Stimulated activated CD4-positive, alpha-beta T cell treated with anti-CD3 and anti-CD28 coated beads, Interleukin-4, amount 100 ng/mL, for 1 hour (primary cell): ENCODE results near the gene STRADA.

Source experiments
- DNase-seq: peaks from one replicate; pipeline ENCODE4 v3.0.0-alpha.2; 2020

Gene STRADA, protein sequence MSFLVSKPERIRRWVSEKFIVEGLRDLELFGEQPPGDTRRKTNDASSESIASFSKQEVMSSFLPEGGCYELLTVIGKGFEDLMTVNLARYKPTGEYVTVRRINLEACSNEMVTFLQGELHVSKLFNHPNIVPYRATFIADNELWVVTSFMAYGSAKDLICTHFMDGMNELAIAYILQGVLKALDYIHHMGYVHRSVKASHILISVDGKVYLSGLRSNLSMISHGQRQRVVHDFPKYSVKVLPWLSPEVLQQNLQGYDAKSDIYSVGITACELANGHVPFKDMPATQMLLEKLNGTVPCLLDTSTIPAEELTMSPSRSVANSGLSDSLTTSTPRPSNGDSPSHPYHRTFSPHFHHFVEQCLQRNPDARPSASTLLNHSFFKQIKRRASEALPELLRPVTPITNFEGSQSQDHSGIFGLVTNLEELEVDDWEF

DNA sequence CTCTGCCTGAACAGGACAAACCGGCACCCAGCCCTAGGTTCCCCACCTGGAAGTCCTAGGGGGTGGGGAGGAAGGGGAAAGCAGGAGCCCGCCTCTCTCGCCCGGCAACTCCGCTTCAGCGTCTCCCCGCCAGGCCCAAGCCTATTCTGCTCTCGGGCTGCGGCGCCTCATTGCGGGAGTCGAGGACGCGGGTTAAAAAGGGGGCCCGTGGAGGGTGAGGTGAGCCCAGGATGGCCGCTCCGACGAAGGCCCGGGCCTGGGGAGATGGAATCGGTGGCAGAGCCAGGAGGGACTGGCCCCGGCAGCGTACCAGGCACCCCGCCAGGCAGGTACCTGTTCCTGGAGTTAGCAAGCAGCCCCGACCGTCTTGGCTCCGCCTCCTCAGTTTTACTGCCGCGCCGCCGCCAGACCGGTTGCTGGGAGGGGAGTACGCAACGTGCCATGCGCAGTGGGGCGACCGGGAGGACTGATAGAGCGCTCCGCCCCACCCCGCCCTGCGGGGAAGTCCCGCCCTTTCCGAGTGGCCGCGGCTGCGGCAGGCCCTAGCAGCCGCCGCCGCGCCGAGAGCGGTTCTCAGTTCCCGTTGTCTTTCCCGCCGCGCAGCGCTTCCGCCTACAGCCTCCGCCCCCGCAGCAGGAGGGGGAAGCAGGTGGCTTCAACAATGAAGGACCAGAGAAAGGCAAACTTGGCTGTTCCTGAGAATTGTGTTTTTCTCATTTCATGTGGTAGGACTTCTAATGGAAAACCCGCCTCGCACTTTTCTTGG is at the start of gene STRADA:
Gene STRADA (minus strand): TSS at position 392 of the 766 bp plus-strand sequence. CDS start 13,430 bp downstream, outside the sequence.
- peak; percentile 99 for DNase-seq

GRCh38 chr17:63790057-63790456 is 48.5 kb upstream of the STRADA start:
- DNase-seq = no peak

- no peak for DNase-seq
These were observed 45.5 kb upstream of the STRADA start for GRCh38 chr17:63786971-63787711.

- no peak for DNase-seq
These were observed 44.5 kb upstream of the STRADA start for GRCh38 chr17:63786117-63786516.

- DNase-seq = no peak
These were observed 44.0 kb upstream of the STRADA start for GRCh38 chr17:63785556-63785955.

GRCh38 chr17:63783522-63783921 is 41.9 kb upstream of the STRADA start:
- DNase-seq = no peak

DNA sequence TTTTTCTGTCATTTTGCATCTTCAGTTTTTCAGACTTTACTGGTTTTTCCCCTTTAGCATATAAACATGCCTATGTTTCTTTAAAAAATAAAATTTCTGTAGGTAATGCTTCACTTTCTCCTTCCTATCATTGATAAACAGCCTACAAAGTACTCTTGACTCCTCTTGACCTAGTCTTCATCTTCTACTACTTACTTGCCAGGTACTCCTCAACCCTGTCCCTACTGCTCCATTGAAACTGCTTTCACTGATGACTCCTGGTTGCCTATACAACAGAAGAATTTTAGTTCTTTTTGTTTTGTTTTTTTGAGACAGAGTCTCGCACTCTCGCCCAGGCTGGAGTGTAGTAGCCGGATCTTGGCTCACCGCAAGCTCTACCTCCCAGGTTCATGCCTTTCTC is 39.3 kb upstream of the STRADA start:
- no peak for DNase-seq

GRCh38 chr17:63780507-63780906 is 38.9 kb upstream of the STRADA start:
- DNase-seq = no peak

- no peak for DNase-seq
These were observed 33.8 kb upstream of the STRADA start for GRCh38 chr17:63775420-63775819.

- DNase-seq = no peak
These were observed 33.3 kb upstream of the STRADA start for GRCh38 chr17:63774969-63775265.

- peak; percentile 89 for DNase-seq
These were observed 32.8 kb upstream of the STRADA start, which contains the start of gene DDX42 for GRCh38 chr17:63774141-63774968. Gene DDX42, plus strand, starts transcription at chr17:63774170. Its CDS starts 12,880 bp downstream, at chr17:63787050.

DNA sequence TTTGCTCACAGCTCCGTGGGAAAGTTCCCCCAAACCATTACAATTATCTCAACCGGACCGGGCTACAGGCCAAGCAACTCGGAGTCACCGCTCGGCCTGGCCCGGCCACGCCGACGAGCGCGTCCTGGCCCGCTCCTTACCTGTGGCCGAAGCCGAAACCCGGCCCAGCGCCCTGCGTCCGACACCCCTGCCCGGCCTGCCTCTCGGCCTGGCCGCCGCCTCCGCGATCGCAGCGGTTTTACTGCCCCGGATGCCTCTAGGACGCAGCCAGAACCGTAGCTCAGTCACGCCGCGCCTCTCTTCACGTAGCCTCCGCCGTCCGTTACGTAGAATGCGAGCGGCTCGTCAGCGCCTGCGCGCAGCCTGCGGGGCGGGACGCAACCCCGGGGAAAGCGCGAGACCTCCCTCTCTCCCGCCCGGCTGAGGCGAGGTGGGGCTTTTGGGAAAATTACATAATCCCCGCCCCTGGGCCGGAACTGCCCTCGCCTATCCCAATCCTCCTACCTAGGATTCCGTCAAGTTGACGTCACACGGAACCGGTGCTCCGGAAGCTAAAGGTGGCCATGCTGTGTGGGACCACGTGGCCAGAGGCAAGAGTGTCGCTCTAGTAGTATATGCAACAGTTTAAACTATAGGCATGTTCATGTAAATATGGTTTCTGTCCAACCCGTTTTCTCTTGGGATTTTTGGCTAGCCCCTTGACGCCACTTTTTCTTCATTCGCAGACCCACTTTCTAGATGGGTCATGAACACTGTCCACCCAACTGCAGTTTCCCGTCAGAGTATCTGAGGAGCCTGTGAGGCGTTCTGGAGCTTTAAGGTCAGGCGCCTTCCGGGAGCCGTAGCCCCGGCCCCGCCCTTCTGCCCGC is 31.9 kb upstream of the STRADA start, which contains the start of gene CCDC47:
Gene CCDC47 (minus strand): TSS at position 326 of the 869 bp plus-strand sequence. CDS start 7,422 bp downstream, outside the sequence.
- DNase-seq = peak; percentile 96

GRCh38 chr17:63772801-63773271 is 31.2 kb upstream of the STRADA start:
- DNase-seq = no peak

DNA sequence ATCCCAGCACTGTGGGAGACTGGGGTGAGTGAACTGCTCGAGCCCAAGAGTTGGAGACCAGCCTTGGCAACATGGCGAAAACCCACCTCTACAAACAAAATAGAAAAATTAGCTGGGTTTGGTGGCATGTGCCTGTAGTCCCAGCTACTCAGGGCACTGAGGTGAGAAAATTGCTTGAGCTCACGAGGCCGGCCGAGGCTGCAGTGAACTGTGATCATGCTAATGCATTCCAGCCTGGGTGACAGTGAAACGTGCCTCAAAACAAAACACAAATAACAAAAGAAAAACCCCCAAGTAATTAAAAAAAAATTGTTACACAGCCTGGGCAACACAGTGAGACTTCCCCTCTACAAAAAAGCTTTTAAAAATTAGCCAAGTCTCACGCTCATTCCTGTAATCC is 26.8 kb upstream of the STRADA start:
- DNase-seq = no peak

DNA sequence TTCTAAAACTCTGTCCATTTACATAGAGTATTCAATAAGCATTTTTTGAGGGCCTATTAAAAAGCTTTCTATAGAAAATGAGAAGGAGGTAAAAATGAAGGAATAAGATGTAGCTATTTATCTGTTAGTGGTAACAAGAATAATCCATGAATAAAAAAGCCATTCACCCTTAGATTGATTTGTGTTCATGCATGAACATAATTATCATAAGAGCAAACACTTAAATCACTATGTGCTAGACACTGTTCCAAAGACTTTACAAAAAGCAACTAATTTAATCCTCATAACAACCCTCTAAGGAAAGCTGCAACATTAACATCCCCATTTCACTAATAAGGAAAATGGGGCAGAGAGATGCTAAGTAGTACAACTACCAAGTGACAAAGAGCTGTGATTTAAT is 25.2 kb upstream of the STRADA start:
- DNase-seq = no peak

- DNase-seq = no peak
These were observed 23.1 kb upstream of the STRADA start for GRCh38 chr17:63764716-63765115.

DNA sequence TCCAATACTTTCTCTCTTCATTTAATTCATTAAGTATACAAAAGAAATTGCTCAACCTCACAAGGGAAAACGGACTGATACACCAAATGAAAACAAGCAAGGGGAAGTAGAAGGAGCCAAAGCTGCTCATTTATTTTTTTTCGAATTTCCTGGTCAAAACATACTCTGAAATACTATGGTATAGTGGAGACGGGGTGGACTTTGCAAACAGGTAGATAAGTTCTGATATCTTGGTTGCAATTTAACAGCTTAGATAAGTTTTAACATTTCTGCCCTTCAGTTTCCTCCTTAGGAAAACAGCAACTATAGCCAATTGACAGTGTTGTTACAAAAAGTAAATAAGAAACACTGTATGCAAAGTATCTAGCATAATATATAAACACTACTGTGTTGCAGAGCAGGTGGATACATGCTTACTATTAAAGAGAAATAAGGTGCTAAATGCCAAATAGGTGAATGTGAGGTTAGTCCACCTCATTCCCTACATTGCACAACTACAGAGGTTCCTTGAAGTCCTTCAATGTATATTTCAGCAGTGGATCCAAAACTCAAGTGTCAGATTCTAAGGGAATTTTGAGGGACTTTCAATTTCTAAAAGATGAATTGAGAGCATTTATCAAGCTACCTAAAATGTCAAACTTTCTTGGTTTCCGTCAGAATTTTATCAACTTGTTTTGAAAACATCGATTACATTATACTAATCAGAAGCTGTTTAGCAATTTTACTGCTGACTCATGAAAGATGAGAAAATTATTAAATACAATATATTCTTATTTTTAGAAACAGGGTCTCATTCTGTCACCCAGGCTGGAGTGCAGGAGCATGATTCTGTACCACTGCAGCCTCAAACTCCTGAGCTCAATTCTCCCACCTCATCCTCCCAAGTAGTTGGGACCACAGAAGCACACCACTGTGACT is 20.8 kb upstream of the STRADA start:
- DNase-seq = no peak

- DNase-seq = no peak
These were observed 19.4 kb upstream of the STRADA start for GRCh38 chr17:63760771-63761539.

- DNase-seq = no peak
These were observed 16.8 kb upstream of the STRADA start for GRCh38 chr17:63758428-63758827.
